ENCODE measurements around the gene CR1L.

GRCh38 chr1:207649865-207650580, 5.1 kb downstream of the CR1L start:
- no peak for TF ChIP-seq CTCF (tag by site-specific recombination; IDR thresholded peaks at IDR 0.05)
- TF ChIP-seq ZNF10 (tag by site-specific recombination; IDR thresholded peaks at IDR 0.05) = no peak
- no peak for TF ChIP-seq GLI4 (tag by site-specific recombination; IDR thresholded peaks at IDR 0.05)
- no peak for TF ChIP-seq TRIM28 (IDR thresholded peaks at IDR 0.05; ENCODE audit: borderline replicate concordance, low read length)
- TF ChIP-seq KLF17 (tag by site-specific recombination; IDR thresholded peaks at IDR 0.05) = no peak
- TF ChIP-seq MYNN (tag by site-specific recombination; IDR thresholded peaks at IDR 0.05; ENCODE audit: borderline replicate concordance) = no peak
- no peak for TF ChIP-seq ZNF792 (tag by site-specific recombination; IDR thresholded peaks at IDR 0.05)
- TF ChIP-seq ZNF24 (tag by site-specific recombination; IDR thresholded peaks at IDR 0.05) = no peak
- no peak for TF ChIP-seq ZNF423 (tag by site-specific recombination; IDR thresholded peaks at IDR 0.05)
